Mucosa of descending colon (tissue), 3 donors: ENCODE data around the gene UFC1. TPM values are rescaled to one million over a fixed set of nuclear protein-coding genes. Genes with fewer than 3 reads are reported as not detected.

Source experiments
- ATAC-seq: fragments of 200-7000 bp; cut with Tn5 transposase; one replicate; pipeline ENCODE4 v1.9.1; 2020; ENCODE audit warnings: mild to moderate bottlenecking, moderate library complexity
- DNase-seq, 3 donors: peaks; one replicate each; pipeline ENCODE4 v3.0.0-alpha.2; 2020
- H3K36me3 ChIP-seq: fragments of 200-600 bp; one replicate; pipeline ENCODE4 v1.8.0; 2021; ENCODE audit warnings: low read depth, mild to moderate bottlenecking
- H3K4me1 ChIP-seq: fragments of 200-600 bp; one replicate; pipeline ENCODE4 v1.8.0; 2021; ENCODE audit warnings: low read depth, mild to moderate bottlenecking
- H3K4me3 ChIP-seq: fragments of 200-600 bp; one replicate; pipeline ENCODE4 v1.8.0; 2021; ENCODE audit warnings: mild to moderate bottlenecking
- H3K9me3 ChIP-seq: fragments of 200-600 bp; one replicate; pipeline ENCODE4 v1.8.0; 2021; ENCODE audit warnings: mild to moderate bottlenecking
- intact Hi-C, 2 donors: fragments of 100-400 bp; cut with DNase I in 1 of 2; cut with micrococcal nuclease in 1 of 2; formaldehyde crosslinking; loops; one replicate each; pipeline versions ENCODE4 v1.11.0 to v1.11.1; 2022; cut with DNase I, micrococcal nuclease
- total RNA-seq, 3 donors: library from RNA; stranded (reverse); fragmentation: NEBNext Ultra II Directional in 2 of 3; extraction: Animal tissue kit (Norgen Biotek cat#: 25700) in 2 of 3; gene quantifications; one replicate each; pipeline versions ENCODE4 v1.2.1 to v1.2.4, GENCODE V29; 2021 to 2023
- TF ChIP-seq, protein P1 (sequence below): fragments of 200-600 bp; IDR thresholded peaks from one replicate; pipeline ENCODE4 v1.8.0; 2022; ENCODE audit warnings: antibody characterized with exemption, mild to moderate bottlenecking
- donor health status: DM: no; HTN: no; CAD: no; lungs with moderate emphysema.
- donor health status: DM: no; HTN: no; CAD: no.
- donor health status: DM: no; HTN: yes; CAD: no.

Gene UFC1
- total RNA-seq, 3 donors from 2014 or later: 88.6 to 114 (median 90.6) TPM

DNA sequence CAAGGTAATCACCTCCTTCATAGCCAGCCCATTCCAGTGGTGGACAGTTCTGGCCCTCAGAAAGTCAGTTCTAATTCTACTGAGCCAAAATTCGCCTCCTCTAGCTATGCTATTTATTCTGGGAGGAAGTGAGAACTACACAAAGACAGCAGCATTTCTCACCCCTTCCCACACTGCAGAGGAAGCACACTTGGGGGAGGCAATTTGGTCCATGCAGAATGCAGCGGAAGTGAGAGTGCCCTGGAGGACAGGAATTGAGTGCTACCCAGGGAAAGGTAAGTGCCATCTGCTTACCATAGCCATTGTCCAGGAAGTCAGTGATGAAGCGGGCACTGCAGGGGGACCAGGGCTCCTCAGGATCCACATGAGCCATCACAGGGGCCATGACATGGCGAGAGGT, 41.4 kb downstream of the UFC1 start:
- TF ChIP-seq, protein P1, sequence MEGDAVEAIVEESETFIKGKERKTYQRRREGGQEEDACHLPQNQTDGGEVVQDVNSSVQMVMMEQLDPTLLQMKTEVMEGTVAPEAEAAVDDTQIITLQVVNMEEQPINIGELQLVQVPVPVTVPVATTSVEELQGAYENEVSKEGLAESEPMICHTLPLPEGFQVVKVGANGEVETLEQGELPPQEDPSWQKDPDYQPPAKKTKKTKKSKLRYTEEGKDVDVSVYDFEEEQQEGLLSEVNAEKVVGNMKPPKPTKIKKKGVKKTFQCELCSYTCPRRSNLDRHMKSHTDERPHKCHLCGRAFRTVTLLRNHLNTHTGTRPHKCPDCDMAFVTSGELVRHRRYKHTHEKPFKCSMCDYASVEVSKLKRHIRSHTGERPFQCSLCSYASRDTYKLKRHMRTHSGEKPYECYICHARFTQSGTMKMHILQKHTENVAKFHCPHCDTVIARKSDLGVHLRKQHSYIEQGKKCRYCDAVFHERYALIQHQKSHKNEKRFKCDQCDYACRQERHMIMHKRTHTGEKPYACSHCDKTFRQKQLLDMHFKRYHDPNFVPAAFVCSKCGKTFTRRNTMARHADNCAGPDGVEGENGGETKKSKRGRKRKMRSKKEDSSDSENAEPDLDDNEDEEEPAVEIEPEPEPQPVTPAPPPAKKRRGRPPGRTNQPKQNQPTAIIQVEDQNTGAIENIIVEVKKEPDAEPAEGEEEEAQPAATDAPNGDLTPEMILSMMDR: no peak
- Histone ChIP-seq H3K9me3 (no peaks in the 10 kb centered on the region), H3K36me3 (no peaks in the 10 kb centered on the region), H3K4me3 (no peak overlapping the region), H3K4me1 (peaks cover 2% of the 10 kb centered on the region)
- DNase-seq (no peak), ATAC-seq (no peak)
- intact Hi-C loops: loop anchor here in 1 of 2 donors (10.0 kb wide), 1 partner anchor 190 kb away; no protein-coding TSS in a partner anchor

DNA sequence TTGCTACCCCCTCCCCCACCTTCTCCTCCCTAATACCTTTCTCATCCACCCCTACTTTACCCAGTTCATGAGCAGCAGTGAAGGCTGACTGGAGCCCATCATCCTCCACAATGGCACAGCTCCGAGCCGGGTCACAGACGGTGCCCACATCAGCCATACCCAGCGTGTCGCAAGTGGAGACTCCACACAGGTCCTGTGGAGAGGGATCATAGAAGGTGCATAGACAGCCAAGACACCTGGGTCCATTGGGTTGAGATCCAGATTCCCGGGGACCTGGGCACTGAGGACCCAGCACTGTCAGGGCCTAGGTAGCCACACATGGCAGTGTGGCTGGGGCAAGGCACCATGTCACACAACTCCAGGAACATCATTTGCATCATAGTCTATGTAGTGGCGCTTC, 42.3 kb downstream of the UFC1 start:
- ATAC-seq (no peak), DNase-seq (no peak)
- Histone ChIP-seq H3K4me3 (no peak overlapping the region), H3K9me3 (no peaks in the 10 kb centered on the region), H3K4me1 (peaks cover 4% of the 10 kb centered on the region), H3K36me3 (no peaks in the 10 kb centered on the region)
- intact Hi-C loops: loop anchor here in 1 of 2 donors (10.0 kb wide), 1 partner anchor 189 kb away; no protein-coding TSS in a partner anchor
- TF ChIP-seq, protein P1: no peak

DNA sequence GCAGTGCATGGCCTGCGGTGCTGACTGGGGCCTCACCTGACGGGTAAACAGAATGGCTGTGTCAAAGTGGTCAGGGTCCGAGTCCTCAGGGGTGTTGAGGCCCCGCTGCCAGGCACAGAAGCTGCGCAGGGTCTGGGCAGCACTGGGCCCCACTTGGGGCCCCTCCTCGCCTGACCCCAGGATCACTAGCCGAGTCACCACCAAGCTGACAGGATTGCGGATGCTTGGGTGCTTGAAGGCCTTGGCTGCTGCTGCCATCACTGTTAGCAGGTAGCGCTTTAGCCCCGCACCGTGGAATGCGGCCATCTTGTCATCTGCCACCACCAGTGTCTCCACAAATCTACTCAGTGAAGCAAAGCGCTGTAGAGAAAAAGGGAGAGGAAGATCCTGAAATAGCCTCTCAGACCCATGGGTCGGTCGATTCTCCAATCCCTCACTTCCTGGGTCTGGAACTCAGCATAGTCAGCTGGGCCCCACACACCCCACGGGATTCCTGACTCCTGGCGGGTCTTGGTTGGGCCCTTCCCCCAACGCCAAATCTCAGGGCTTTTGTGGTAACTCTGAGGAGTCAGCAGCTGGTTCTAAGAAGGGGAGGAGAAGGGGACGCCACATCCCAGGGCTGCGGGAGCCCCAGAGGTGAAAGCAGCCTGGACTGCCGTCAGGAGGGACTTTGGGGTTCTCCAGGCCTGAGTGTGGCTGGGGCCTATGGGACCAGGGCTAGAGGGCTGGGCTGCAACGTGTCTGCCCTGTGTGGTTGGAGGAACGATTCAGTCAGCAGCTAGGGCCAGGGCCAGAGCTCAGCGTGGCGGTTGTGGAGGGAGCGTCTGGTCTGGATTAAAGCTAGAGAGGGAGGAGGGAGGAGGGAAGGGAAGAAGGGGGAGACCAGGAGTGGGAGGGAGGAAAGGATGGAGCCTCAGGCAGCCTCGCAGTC, 43.0 kb downstream of the UFC1 start:
- intact Hi-C loops: loop anchor here in 1 of 2 donors (10.0 kb wide), 1 partner anchor 188 kb away; no protein-coding TSS in a partner anchor
- no peaks in the 10 kb centered on the region for H3K9me3 ChIP-seq
- peaks cover 10% of the 10 kb centered on the region for H3K4me1 ChIP-seq
- DNase-seq: peak in 1 of 3 donors; percentile 62
- no peaks in the 10 kb centered on the region for H3K36me3 ChIP-seq
- H3K4me3 ChIP-seq: no peak overlapping the region
- ATAC-seq: no peak
- TF ChIP-seq, protein P1: no peak

DNA sequence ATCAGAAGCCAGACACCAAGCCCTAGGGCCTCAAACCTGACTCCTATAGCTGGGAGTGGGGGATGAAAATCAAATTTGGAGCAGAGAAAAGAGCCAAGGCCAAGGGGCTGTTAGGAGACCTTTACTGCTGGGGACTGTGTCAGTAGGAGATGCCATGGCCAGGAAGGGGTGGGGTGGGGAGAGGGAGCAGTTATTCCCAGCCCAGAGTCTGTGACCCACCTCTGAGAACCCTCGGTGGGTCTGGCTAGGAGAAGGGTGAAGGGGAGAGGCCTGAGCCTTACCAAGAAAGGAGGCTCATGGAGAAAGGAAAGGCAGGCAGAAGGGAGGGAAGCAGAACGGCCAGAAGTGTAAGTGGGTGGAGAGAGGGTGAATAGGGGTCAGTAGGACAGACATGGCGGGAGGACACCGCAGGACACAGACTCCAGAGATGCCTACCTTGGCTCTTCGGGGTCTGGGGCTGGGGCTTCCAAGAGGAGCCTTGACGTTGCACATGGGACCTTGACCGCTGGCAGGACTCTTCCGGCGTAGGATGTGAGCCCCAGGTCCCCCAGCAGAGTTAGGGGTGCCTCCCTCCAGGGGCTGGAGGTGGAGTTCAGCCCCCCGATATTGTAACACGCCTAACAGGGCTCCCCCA, 43.9 kb downstream of the UFC1 start:
- H3K4me1 ChIP-seq: peaks cover 13% of the 10 kb centered on the region
- DNase-seq (no peak), ATAC-seq (no peak)
- H3K9me3 ChIP-seq: no peaks in the 10 kb centered on the region
- H3K36me3 ChIP-seq: no peaks in the 10 kb centered on the region
- TF ChIP-seq, protein P1: no peak
- intact Hi-C loops: loop anchor here in 1 of 2 donors (10.0 kb wide), 1 partner anchor 187 kb away; no protein-coding TSS in a partner anchor
- no peak overlapping the region for H3K4me3 ChIP-seq

DNA sequence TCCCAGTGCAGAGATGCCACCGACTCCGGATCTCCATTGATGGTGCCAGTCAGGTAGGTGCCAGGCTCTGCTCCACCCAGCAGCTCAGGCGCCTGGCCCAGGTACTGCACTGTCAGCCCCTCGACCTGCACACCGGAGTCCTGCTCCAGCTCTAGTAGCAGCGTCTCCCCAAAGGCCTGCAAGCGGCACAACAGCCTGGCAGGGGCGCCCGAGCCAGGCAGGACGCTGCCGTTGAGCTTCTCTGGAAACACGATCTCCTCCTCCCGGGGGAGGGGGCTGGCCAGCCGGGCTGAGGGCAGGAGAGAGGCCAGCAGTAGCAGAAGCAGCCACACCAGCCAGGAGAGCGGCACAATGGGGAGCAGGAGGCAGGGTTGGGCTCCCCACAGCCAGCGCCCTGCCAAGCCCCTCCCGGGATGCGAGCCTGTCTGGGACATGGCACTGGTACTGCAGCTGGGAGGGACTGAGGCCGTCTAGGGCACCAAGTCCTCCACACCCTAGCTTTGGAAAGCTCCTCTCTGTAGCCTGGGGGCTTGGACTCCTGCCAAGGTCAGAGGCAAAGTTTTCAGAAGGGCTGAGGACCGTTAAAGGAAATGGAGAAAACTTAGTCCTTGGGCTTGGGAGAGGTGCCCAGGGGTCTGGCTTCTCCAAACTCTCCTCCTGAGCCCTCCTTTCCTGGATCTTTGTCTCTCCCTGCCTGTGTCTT, 44.6 kb downstream of the UFC1 start:
- Histone ChIP-seq H3K36me3 (no peaks in the 10 kb centered on the region), H3K4me3 (no peak overlapping the region), H3K4me1 (peaks cover 17% of the 10 kb centered on the region), H3K9me3 (no peaks in the 10 kb centered on the region)
- TF ChIP-seq, protein P1: no peak
- DNase-seq: no peak
- no peak for ATAC-seq
- intact Hi-C loops: loop anchor here in 1 of 2 donors (10.0 kb wide), 1 partner anchor 186 kb away; no protein-coding TSS in a partner anchor
